ENCODE data around the gene NAV2. TPM values are rescaled to one million over a fixed set of nuclear protein-coding genes. Genes with fewer than 3 reads are reported as not detected.

NAV2 gene
- total RNA-seq, 1 experiment from 2014 or later = 23.3 TPM

DNA sequence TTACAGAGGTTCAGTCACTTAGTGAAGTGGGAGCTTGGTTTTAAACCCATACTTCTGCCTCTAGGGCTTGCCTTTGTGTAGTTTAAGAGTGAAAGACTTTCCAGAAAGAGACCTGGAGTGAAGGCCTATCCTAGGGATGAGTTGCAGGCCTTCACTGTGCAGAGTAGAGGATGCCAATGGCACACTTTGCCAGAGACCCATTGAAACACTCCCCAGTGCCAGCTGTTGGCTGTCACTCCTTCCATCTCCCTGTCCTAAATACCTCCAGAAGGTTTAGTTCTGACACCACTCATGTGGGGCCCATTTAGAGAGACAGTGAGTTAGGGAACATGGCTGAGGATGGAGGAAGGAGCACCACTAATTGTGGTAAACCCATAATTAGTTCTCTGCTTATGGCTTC lies 31.5 kb downstream of the NAV2 start:
- BruUV-seq (replicated peaks) = no TSS peak
- Histone ChIP-seq H3K9me3 (ENCODE audit: insufficient read depth, low read depth) (no peaks in the 10 kb centered on the region), H3K27me3 (ENCODE audit: insufficient read depth, low read depth) (no peaks in the 10 kb centered on the region), H2AFZ (no peak overlapping the region), H3K4me3 (no peak overlapping the region), H3K36me3 (ENCODE audit: low read depth) (no peaks in the 10 kb centered on the region), H3K27ac (no peak overlapping the region), H3K4me1 (replicated peaks; ENCODE audit: insufficient read depth) (peaks cover 6% of the 10 kb centered on the region; the same call in 1 of the 2 replicates), H3K9me2 (ENCODE audit: insufficient read depth) (no peaks in the 10 kb centered on the region), H3F3A (ENCODE audit: insufficient read depth, low read depth) (no peaks in the 10 kb centered on the region; the same call in 1 of the 2 replicates), H4K20me1 (ENCODE audit: insufficient read depth) (no peaks in the 10 kb centered on the region), H3K79me2 (ENCODE audit: low read depth) (no peaks in the 10 kb centered on the region), H3K4me2 (no peak overlapping the region)
- DNase-seq = peak in 1 of 2 experiments; percentile 12
- intact Hi-C loops (cut with micrococcal nuclease; ENCODE audit: unreplicated experiment) = loop anchor here (5.0 to 10.0 kb wide), 2 partner anchors 371 to 672 kb away; no protein-coding TSS in a partner anchor
- CTCF ChIA-PET = no interaction called here
- POLR2A ChIA-PET (ENCODE audit: unreplicated experiment) = no interaction called here
- TF ChIP-seq, protein P1, sequence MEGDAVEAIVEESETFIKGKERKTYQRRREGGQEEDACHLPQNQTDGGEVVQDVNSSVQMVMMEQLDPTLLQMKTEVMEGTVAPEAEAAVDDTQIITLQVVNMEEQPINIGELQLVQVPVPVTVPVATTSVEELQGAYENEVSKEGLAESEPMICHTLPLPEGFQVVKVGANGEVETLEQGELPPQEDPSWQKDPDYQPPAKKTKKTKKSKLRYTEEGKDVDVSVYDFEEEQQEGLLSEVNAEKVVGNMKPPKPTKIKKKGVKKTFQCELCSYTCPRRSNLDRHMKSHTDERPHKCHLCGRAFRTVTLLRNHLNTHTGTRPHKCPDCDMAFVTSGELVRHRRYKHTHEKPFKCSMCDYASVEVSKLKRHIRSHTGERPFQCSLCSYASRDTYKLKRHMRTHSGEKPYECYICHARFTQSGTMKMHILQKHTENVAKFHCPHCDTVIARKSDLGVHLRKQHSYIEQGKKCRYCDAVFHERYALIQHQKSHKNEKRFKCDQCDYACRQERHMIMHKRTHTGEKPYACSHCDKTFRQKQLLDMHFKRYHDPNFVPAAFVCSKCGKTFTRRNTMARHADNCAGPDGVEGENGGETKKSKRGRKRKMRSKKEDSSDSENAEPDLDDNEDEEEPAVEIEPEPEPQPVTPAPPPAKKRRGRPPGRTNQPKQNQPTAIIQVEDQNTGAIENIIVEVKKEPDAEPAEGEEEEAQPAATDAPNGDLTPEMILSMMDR (conservative IDR thresholded peaks at IDR 0.05) = no peak
- TF ChIP-seq EZH2 (IDR thresholded peaks at IDR 0.05; ENCODE audit: low read depth) = no peak

GRCh38 chr11:19746086-19746485 lies 33.4 kb downstream of the NAV2 start:
- Histone ChIP-seq H3K9me2 (ENCODE audit: insufficient read depth) (no peaks in the 10 kb centered on the region), H3K79me2 (ENCODE audit: low read depth) (no peaks in the 10 kb centered on the region), H3K27me3 (ENCODE audit: insufficient read depth, low read depth) (no peaks in the 10 kb centered on the region), H3K4me3 (no peak overlapping the region), H3K36me3 (ENCODE audit: low read depth) (no peaks in the 10 kb centered on the region), H3K27ac (no peak overlapping the region), H4K20me1 (ENCODE audit: insufficient read depth) (no peaks in the 10 kb centered on the region), H2AFZ (no peak overlapping the region), H3K9me3 (ENCODE audit: insufficient read depth, low read depth) (no peaks in the 10 kb centered on the region), H3K4me1 (replicated peaks; ENCODE audit: insufficient read depth) (peaks cover 6% of the 10 kb centered on the region; the same call in 1 of the 2 replicates), H3F3A (ENCODE audit: insufficient read depth, low read depth) (no peaks in the 10 kb centered on the region; the same call in 1 of the 2 replicates), H3K4me2 (no peak overlapping the region)
- CTCF ChIA-PET = no interaction called here
- peak in 1 of 2 experiments; percentile 19 for DNase-seq
- TF ChIP-seq EZH2 (IDR thresholded peaks at IDR 0.05; ENCODE audit: low read depth) = no peak
- TF ChIP-seq, protein P1 (conservative IDR thresholded peaks at IDR 0.05) = no peak
- BruUV-seq (replicated peaks) = no TSS peak
- POLR2A ChIA-PET (ENCODE audit: unreplicated experiment) = no interaction called here
- intact Hi-C loops (cut with micrococcal nuclease; ENCODE audit: unreplicated experiment) = loop anchor here (10.0 kb wide), 1 partner anchor 369 kb away; no protein-coding TSS in a partner anchor

GRCh38 chr11:19747634-19748033 lies 35.0 kb downstream of the NAV2 start:
- CTCF ChIA-PET = no interaction called here
- no peaks in the 10 kb centered on the region for H3K27me3 ChIP-seq (ENCODE audit: insufficient read depth, low read depth)
- H2AFZ ChIP-seq = no peak overlapping the region
- no peaks in the 10 kb centered on the region for H4K20me1 ChIP-seq (ENCODE audit: insufficient read depth)
- H3K9me3 ChIP-seq (ENCODE audit: insufficient read depth, low read depth) = no peaks in the 10 kb centered on the region
- no TSS peak for BruUV-seq (replicated peaks)
- no peaks in the 10 kb centered on the region for H3K9me2 ChIP-seq (ENCODE audit: insufficient read depth)
- H3K36me3 ChIP-seq (ENCODE audit: low read depth) = no peaks in the 10 kb centered on the region
- TF ChIP-seq, protein P1 (conservative IDR thresholded peaks at IDR 0.05) = no peak
- no peak for TF ChIP-seq EZH2 (IDR thresholded peaks at IDR 0.05; ENCODE audit: low read depth)
- H3K27ac ChIP-seq = no peak overlapping the region
- H3K4me2 ChIP-seq = no peak overlapping the region
- H3K4me3 ChIP-seq = no peak overlapping the region
- DNase-seq = peak in 1 of 2 experiments; percentile 25
- no peaks in the 10 kb centered on the region; the same call in 1 of the 2 replicates for H3F3A ChIP-seq (ENCODE audit: insufficient read depth, low read depth)
- H3K4me1 ChIP-seq (replicated peaks; ENCODE audit: insufficient read depth) = peaks cover 3% of the 10 kb centered on the region; the same call in 1 of the 2 replicates
- no peaks in the 10 kb centered on the region for H3K79me2 ChIP-seq (ENCODE audit: low read depth)
- POLR2A ChIA-PET (ENCODE audit: unreplicated experiment) = no interaction called here
- intact Hi-C loops (cut with micrococcal nuclease; ENCODE audit: unreplicated experiment) = loop anchor here (10.0 kb wide), 1 partner anchor 367 kb away; no protein-coding TSS in a partner anchor

All from PC-9 (cell line).